ENCODE measurements around the gene CXCL16. TPM values are rescaled to one million over a fixed set of nuclear protein-coding genes. Genes with fewer than 3 reads are reported as not detected.

The CXCL16 gene
- total and polyA plus RNA-seq, 10 of the 15 experiments (the other 5 are each of a cell fraction or from before 2014, with no cell fraction given): 0.15 to 2.2 (median 0.65) TPM

- TF ChIP-seq, protein P1, sequence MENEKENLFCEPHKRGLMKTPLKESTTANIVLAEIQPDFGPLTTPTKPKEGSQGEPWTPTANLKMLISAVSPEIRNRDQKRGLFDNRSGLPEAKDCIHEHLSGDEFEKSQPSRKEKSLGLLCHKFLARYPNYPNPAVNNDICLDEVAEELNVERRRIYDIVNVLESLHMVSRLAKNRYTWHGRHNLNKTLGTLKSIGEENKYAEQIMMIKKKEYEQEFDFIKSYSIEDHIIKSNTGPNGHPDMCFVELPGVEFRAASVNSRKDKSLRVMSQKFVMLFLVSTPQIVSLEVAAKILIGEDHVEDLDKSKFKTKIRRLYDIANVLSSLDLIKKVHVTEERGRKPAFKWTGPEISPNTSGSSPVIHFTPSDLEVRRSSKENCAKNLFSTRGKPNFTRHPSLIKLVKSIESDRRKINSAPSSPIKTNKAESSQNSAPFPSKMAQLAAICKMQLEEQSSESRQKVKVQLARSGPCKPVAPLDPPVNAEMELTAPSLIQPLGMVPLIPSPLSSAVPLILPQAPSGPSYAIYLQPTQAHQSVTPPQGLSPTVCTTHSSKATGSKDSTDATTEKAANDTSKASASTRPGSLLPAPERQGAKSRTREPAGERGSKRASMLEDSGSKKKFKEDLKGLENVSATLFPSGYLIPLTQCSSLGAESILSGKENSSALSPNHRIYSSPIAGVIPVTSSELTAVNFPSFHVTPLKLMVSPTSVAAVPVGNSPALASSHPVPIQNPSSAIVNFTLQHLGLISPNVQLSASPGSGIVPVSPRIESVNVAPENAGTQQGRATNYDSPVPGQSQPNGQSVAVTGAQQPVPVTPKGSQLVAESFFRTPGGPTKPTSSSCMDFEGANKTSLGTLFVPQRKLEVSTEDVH (IDR thresholded peaks at IDR 0.05; ENCODE audit: low read depth, partially characterized antibody): no peak
- TF ChIP-seq, protein P2, sequence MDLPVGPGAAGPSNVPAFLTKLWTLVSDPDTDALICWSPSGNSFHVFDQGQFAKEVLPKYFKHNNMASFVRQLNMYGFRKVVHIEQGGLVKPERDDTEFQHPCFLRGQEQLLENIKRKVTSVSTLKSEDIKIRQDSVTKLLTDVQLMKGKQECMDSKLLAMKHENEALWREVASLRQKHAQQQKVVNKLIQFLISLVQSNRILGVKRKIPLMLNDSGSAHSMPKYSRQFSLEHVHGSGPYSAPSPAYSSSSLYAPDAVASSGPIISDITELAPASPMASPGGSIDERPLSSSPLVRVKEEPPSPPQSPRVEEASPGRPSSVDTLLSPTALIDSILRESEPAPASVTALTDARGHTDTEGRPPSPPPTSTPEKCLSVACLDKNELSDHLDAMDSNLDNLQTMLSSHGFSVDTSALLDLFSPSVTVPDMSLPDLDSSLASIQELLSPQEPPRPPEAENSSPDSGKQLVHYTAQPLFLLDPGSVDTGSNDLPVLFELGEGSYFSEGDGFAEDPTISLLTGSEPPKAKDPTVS (IDR thresholded peaks at IDR 0.05; ENCODE audit: low read depth, low read length): no peak
- no peak; the same call in 1 of the 2 replicates for TF ChIP-seq RELB (IDR thresholded peaks at IDR 0.05; ENCODE audit: low read depth)
- TF ChIP-seq ATF7 (IDR thresholded peaks at IDR 0.05; ENCODE audit: low read depth): peak; percentile 31; the same call in 1 of the 2 replicates
- peak; percentile 52 to 68 (median 58) for TF ChIP-seq CTCF (IDR thresholded peaks at IDR 0.05 in 2 of 3, conservative IDR thresholded peaks at IDR 0.05 in 1 of 3; ENCODE audit: control insufficient read depth in 2 of 3, extremely low read depth in 1 of 3, insufficient read depth in 1 of 3, low read depth in 3 of 3, low read length in 3 of 3)
- peak; percentile 45; the same call in 1 of the 2 replicates for TF ChIP-seq SMC3 (IDR thresholded peaks at IDR 0.05; ENCODE audit: borderline replicate concordance, low read length)
- TF ChIP-seq CEBPB (IDR thresholded peaks at IDR 0.05; ENCODE audit: borderline replicate concordance in 1 of 2, low read depth in 2 of 2, low read length in 2 of 2): no peak
- no peak for TF ChIP-seq ZNF207 (IDR thresholded peaks at IDR 0.05; ENCODE audit: borderline replicate concordance)
- no peak for TF ChIP-seq ZNF384 (IDR thresholded peaks at IDR 0.05; ENCODE audit: borderline replicate concordance, low read depth, low read length)
- TF ChIP-seq RBBP5 (conservative IDR thresholded peaks at IDR 0.05): no peak
- no peak for TF ChIP-seq YBX1 (IDR thresholded peaks at IDR 0.05)
- TF ChIP-seq, protein P3, sequence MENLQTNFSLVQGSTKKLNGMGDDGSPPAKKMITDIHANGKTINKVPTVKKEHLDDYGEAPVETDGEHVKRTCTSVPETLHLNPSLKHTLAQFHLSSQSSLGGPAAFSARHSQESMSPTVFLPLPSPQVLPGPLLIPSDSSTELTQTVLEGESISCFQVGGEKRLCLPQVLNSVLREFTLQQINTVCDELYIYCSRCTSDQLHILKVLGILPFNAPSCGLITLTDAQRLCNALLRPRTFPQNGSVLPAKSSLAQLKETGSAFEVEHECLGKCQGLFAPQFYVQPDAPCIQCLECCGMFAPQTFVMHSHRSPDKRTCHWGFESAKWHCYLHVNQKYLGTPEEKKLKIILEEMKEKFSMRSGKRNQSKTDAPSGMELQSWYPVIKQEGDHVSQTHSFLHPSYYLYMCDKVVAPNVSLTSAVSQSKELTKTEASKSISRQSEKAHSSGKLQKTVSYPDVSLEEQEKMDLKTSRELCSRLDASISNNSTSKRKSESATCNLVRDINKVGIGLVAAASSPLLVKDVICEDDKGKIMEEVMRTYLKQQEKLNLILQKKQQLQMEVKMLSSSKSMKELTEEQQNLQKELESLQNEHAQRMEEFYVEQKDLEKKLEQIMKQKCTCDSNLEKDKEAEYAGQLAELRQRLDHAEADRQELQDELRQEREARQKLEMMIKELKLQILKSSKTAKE (IDR thresholded peaks at IDR 0.05; ENCODE audit: low read depth, poor library complexity, severe bottlenecking): no peak
- no peak for TF ChIP-seq GATAD2B (conservative IDR thresholded peaks at IDR 0.05; ENCODE audit: low read depth)
- TF ChIP-seq SP1 (IDR thresholded peaks at IDR 0.05; ENCODE audit: low read depth, low read length): no peak
- no peak for TF ChIP-seq TARDBP (IDR thresholded peaks at IDR 0.05; ENCODE audit: borderline replicate concordance)
- 0 out of 4 replicates have a peak, but pooled peaks of 1 of the 2 experiments have one; percentile 6 for TF ChIP-seq SRF (IDR thresholded peaks at IDR 0.05; ENCODE audit: low read depth in 2 of 2, low read length in 2 of 2)
- TF ChIP-seq SMAD1 (IDR thresholded peaks at IDR 0.05; ENCODE audit: low read depth, partially characterized antibody): no peak
- TF ChIP-seq NR2C1 (IDR thresholded peaks at IDR 0.05): no peak
- no peak for TF ChIP-seq SMAD5 (IDR thresholded peaks at IDR 0.05; ENCODE audit: low read depth)
- peak; percentile 59 for TF ChIP-seq IKZF1 (conservative IDR thresholded peaks at IDR 0.05)
Measured at GRCh38 chr17:4733073-4733531, 6.6 kb downstream of the CXCL16 start (continued).

All from GM12878 (cell line).